ENCODE results near the gene MTHFS.
A peak's percentile ranks its signal among the peaks of the same experiment; 100 is the strongest.

The MTHFS gene

GRCh38 chr15:79853492-79854328 lies 43.1 kb downstream of the MTHFS start:
- H3K36me3 ChIP-seq (ENCODE audit: control insufficient read depth, insufficient read depth, low read length), result no peaks in the 10 kb centered on the region
- no peaks in the 10 kb centered on the region for H3K4me1 ChIP-seq (ENCODE audit: control insufficient read depth, insufficient read depth, low read length, poor library complexity, severe bottlenecking)
- H3K4me3 ChIP-seq (ENCODE audit: insufficient read depth, low read depth, low read length, poor library complexity, severe bottlenecking), result no peak overlapping the region
- H3K27ac ChIP-seq (ENCODE audit: insufficient read depth, low read length, poor library complexity, severe bottlenecking), result no peak overlapping the region
- peak in 2 of 3 donors; percentile 15 to 23 for DNase-seq
- H3K27me3 ChIP-seq (replicated peaks; ENCODE audit: control insufficient read depth, insufficient read depth, low read length, poor library complexity, severe bottlenecking), result no peaks in the 10 kb centered on the region
- no peaks in the 10 kb centered on the region for H3K9me3 ChIP-seq (ENCODE audit: control insufficient read depth, low read length)

DNA sequence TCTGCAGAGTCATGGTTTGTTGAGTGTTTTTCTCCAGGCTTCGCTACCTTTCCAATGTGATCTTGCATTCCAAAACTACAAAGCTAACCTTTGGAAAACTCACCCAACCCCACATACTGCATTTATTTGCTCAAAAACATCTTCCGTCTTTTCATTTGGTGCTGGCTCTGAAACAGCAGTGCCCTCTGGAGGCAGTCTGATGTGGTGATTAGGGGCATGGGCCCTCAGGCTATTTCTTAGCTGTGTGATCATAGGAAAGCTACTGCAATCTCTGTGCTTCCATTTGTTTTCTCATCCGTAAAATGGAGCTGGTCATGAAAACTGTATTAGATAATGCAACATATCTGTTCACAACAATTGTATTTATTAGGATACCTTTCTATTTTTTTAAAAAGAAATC lies 47.0 kb downstream of the MTHFS start:
- peaks cover 6% of the 10 kb centered on the region for H3K36me3 ChIP-seq (ENCODE audit: control insufficient read depth, insufficient read depth, low read length)
- no peak overlapping the region for H3K4me3 ChIP-seq (ENCODE audit: insufficient read depth, low read depth, low read length, poor library complexity, severe bottlenecking)
- no peaks in the 10 kb centered on the region for H3K27me3 ChIP-seq (replicated peaks; ENCODE audit: control insufficient read depth, insufficient read depth, low read length, poor library complexity, severe bottlenecking)
- H3K4me1 ChIP-seq (ENCODE audit: control insufficient read depth, insufficient read depth, low read length, poor library complexity, severe bottlenecking), result no peaks in the 10 kb centered on the region
- H3K9me3 ChIP-seq (ENCODE audit: control insufficient read depth, low read length), result no peaks in the 10 kb centered on the region
- no peak overlapping the region for H3K27ac ChIP-seq (ENCODE audit: insufficient read depth, low read length, poor library complexity, severe bottlenecking)
- DNase-seq, result no peak

- no peak overlapping the region for H3K4me3 ChIP-seq (ENCODE audit: insufficient read depth, low read depth, low read length, poor library complexity, severe bottlenecking)
- peaks cover 22% of the 10 kb centered on the region for H3K36me3 ChIP-seq (ENCODE audit: control insufficient read depth, insufficient read depth, low read length)
- no peak overlapping the region for H3K27ac ChIP-seq (ENCODE audit: insufficient read depth, low read length, poor library complexity, severe bottlenecking)
- H3K4me1 ChIP-seq (ENCODE audit: control insufficient read depth, insufficient read depth, low read length, poor library complexity, severe bottlenecking), result no peaks in the 10 kb centered on the region
- DNase-seq, result no peak
- H3K9me3 ChIP-seq (ENCODE audit: control insufficient read depth, low read length), result no peaks in the 10 kb centered on the region
- H3K27me3 ChIP-seq (replicated peaks; ENCODE audit: control insufficient read depth, insufficient read depth, low read length, poor library complexity, severe bottlenecking), result no peaks in the 10 kb centered on the region
These were observed 50.3 kb downstream of the MTHFS start for GRCh38 chr15:79846539-79846938.

GRCh38 chr15:79844221-79844620 lies 52.6 kb downstream of the MTHFS start:
- Histone ChIP-seq H3K4me3 (ENCODE audit: insufficient read depth, low read depth, low read length, poor library complexity, severe bottlenecking) (no peak overlapping the region), H3K4me1 (ENCODE audit: control insufficient read depth, insufficient read depth, low read length, poor library complexity, severe bottlenecking) (no peaks in the 10 kb centered on the region), H3K9me3 (ENCODE audit: control insufficient read depth, low read length) (no peaks in the 10 kb centered on the region), H3K27me3 (replicated peaks; ENCODE audit: control insufficient read depth, insufficient read depth, low read length, poor library complexity, severe bottlenecking) (no peaks in the 10 kb centered on the region), H3K27ac (ENCODE audit: insufficient read depth, low read length, poor library complexity, severe bottlenecking) (no peak overlapping the region), H3K36me3 (ENCODE audit: control insufficient read depth, insufficient read depth, low read length) (peaks cover 25% of the 10 kb centered on the region)
- no peak for DNase-seq

- H3K4me3 ChIP-seq (ENCODE audit: insufficient read depth, low read depth, low read length, poor library complexity, severe bottlenecking), result no peak overlapping the region
- no peak for DNase-seq
- H3K4me1 ChIP-seq (ENCODE audit: control insufficient read depth, insufficient read depth, low read length, poor library complexity, severe bottlenecking), result no peaks in the 10 kb centered on the region
- peaks cover 3% of the 10 kb centered on the region for H3K36me3 ChIP-seq (ENCODE audit: control insufficient read depth, insufficient read depth, low read length)
- H3K27ac ChIP-seq (ENCODE audit: insufficient read depth, low read length, poor library complexity, severe bottlenecking), result no peak overlapping the region
- H3K27me3 ChIP-seq (replicated peaks; ENCODE audit: control insufficient read depth, insufficient read depth, low read length, poor library complexity, severe bottlenecking), result no peaks in the 10 kb centered on the region
- no peaks in the 10 kb centered on the region for H3K9me3 ChIP-seq (ENCODE audit: control insufficient read depth, low read length)
These were observed 59.0 kb downstream of the MTHFS start for GRCh38 chr15:79837846-79838245.

DNA sequence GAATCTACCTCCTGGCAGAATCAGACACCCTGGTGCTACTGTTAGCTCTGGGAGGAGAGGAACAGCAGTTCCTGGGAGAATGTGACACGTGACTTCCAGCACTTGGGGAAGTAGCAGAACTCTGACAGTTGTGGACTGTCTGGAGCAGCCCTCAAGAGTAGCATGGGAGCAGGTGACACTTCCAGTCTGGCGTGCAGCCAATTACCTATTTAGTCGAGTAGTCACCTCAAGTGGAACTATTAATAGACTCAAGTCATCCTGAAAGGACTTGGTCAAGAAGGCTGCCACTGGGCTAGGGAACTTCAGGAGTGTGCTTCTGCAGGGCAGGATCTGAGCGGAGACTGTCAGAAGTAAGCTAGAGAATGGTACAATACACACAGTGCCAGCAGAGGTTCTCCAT lies 62.3 kb downstream of the MTHFS start:
- no peaks in the 10 kb centered on the region for H3K27me3 ChIP-seq (replicated peaks; ENCODE audit: control insufficient read depth, insufficient read depth, low read length, poor library complexity, severe bottlenecking)
- no peaks in the 10 kb centered on the region for H3K36me3 ChIP-seq (ENCODE audit: control insufficient read depth, insufficient read depth, low read length)
- DNase-seq, result no peak
- no peak overlapping the region for H3K4me3 ChIP-seq (ENCODE audit: insufficient read depth, low read depth, low read length, poor library complexity, severe bottlenecking)
- no peak overlapping the region for H3K27ac ChIP-seq (ENCODE audit: insufficient read depth, low read length, poor library complexity, severe bottlenecking)
- H3K9me3 ChIP-seq (ENCODE audit: control insufficient read depth, low read length), result no peaks in the 10 kb centered on the region
- H3K4me1 ChIP-seq (ENCODE audit: control insufficient read depth, insufficient read depth, low read length, poor library complexity, severe bottlenecking), result no peaks in the 10 kb centered on the region

DNA sequence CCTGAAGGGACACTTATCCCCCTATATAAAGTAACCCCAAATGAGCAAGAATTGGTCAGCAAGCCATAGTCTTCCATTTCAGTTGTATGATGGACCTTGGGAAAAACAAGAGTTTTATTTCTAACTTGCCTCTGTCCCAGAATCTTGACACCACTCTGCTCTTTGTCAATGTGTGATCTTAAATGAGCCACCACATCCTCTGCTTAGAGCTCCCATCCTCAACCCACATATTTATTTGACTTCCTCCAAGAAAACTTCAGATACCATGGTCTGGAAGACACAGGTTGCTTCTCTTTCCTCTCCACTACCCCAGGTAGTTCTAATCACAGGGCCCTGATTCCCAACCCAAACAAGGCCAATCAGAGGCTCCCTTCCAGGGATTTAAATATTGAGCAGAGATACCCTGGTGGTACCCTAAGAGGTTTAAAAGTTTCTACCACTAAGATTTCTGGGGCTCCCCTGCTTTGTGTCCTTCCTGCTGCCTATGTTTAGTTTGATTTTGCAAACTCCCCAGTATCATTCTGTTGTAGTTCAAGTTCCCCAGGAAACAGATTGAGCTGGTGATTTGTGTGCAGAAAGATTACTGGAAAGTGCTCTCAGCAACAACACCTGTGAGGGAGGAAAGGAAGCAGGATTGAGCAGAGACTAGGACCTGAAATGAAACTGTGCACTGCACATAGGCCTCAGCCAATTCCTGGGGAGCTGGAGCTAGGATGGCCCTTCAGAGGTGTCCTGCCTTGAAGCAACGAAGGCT lies 64.3 kb downstream of the MTHFS start:
- Histone ChIP-seq H3K36me3 (ENCODE audit: control insufficient read depth, insufficient read depth, low read length) (no peaks in the 10 kb centered on the region), H3K4me1 (ENCODE audit: control insufficient read depth, insufficient read depth, low read length, poor library complexity, severe bottlenecking) (no peaks in the 10 kb centered on the region), H3K27ac (ENCODE audit: insufficient read depth, low read length, poor library complexity, severe bottlenecking) (no peak overlapping the region), H3K27me3 (replicated peaks; ENCODE audit: control insufficient read depth, insufficient read depth, low read length, poor library complexity, severe bottlenecking) (no peaks in the 10 kb centered on the region), H3K4me3 (ENCODE audit: insufficient read depth, low read depth, low read length, poor library complexity, severe bottlenecking) (no peak overlapping the region), H3K9me3 (ENCODE audit: control insufficient read depth, low read length) (no peaks in the 10 kb centered on the region)
- DNase-seq, result no peak

- H3K4me1 ChIP-seq (ENCODE audit: control insufficient read depth, insufficient read depth, low read length, poor library complexity, severe bottlenecking), result no peaks in the 10 kb centered on the region
- no peak overlapping the region for H3K27ac ChIP-seq (ENCODE audit: insufficient read depth, low read length, poor library complexity, severe bottlenecking)
- H3K36me3 ChIP-seq (ENCODE audit: control insufficient read depth, insufficient read depth, low read length), result no peaks in the 10 kb centered on the region
- DNase-seq, result no peak
- H3K9me3 ChIP-seq (ENCODE audit: control insufficient read depth, low read length), result no peaks in the 10 kb centered on the region
- no peaks in the 10 kb centered on the region for H3K27me3 ChIP-seq (replicated peaks; ENCODE audit: control insufficient read depth, insufficient read depth, low read length, poor library complexity, severe bottlenecking)
- no peak overlapping the region for H3K4me3 ChIP-seq (ENCODE audit: insufficient read depth, low read depth, low read length, poor library complexity, severe bottlenecking)
These were observed 65.2 kb downstream of the MTHFS start for GRCh38 chr15:79831604-79832003.

- no peak overlapping the region for H3K4me3 ChIP-seq (ENCODE audit: insufficient read depth, low read depth, low read length, poor library complexity, severe bottlenecking)
- DNase-seq, result no peak
- no peaks in the 10 kb centered on the region for H3K36me3 ChIP-seq (ENCODE audit: control insufficient read depth, insufficient read depth, low read length)
These were observed 66.9 kb downstream of the MTHFS start for GRCh38 chr15:79829950-79830349.

DNA sequence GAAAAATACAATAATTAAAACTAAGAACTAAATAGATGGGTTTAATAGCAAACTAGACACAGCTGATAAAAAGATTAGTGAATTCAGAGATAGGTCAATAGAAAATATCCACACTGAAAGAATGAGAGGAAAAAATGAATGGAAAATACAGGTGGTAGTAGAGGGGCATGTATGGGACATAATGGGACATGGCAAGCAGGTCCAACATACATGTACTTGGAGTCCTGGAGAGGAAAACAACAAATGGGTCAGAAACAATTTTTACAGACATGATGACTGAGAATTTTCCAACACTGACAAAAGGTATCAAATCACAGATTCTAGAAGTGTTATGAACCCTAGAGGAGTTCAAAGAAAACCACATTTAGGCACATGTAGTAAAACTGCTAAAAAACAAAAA lies 68.4 kb downstream of the MTHFS start:
- no peaks in the 10 kb centered on the region for H3K27me3 ChIP-seq (replicated peaks; ENCODE audit: control insufficient read depth, insufficient read depth, low read length, poor library complexity, severe bottlenecking)
- no peak for DNase-seq
- no peak overlapping the region for H3K27ac ChIP-seq (ENCODE audit: insufficient read depth, low read length, poor library complexity, severe bottlenecking)
- no peak overlapping the region for H3K4me3 ChIP-seq (ENCODE audit: insufficient read depth, low read depth, low read length, poor library complexity, severe bottlenecking)
- H3K36me3 ChIP-seq (ENCODE audit: control insufficient read depth, insufficient read depth, low read length), result no peaks in the 10 kb centered on the region
- H3K4me1 ChIP-seq (ENCODE audit: control insufficient read depth, insufficient read depth, low read length, poor library complexity, severe bottlenecking), result no peaks in the 10 kb centered on the region
- no peaks in the 10 kb centered on the region for H3K9me3 ChIP-seq (ENCODE audit: control insufficient read depth, low read length)

More at GRCh38 chr15:79829950-79830349, 66.9 kb downstream of the MTHFS start:
- H3K9me3 ChIP-seq (ENCODE audit: control insufficient read depth, low read length), result no peaks in the 10 kb centered on the region
- H3K4me1 ChIP-seq (ENCODE audit: control insufficient read depth, insufficient read depth, low read length, poor library complexity, severe bottlenecking), result no peaks in the 10 kb centered on the region
- H3K27ac ChIP-seq (ENCODE audit: insufficient read depth, low read length, poor library complexity, severe bottlenecking), result no peak overlapping the region
- no peaks in the 10 kb centered on the region for H3K27me3 ChIP-seq (replicated peaks; ENCODE audit: control insufficient read depth, insufficient read depth, low read length, poor library complexity, severe bottlenecking)
